GM19468 (cell line): ENCODE measurements around the gene KLF11.

ENCODE experiments used
- ATAC-seq: cut with Tn5 transposase; IDR thresholded peaks from one replicate; pipeline ENCODE4 v1.9.1; 2021; ENCODE audit warnings: mild to moderate bottlenecking, moderate library complexity, moderate number of reproducible peaks; ENCODE audit not compliant: unreplicated experiment; ENCODE audit errors: extremely low read depth

Gene KLF11

DNA sequence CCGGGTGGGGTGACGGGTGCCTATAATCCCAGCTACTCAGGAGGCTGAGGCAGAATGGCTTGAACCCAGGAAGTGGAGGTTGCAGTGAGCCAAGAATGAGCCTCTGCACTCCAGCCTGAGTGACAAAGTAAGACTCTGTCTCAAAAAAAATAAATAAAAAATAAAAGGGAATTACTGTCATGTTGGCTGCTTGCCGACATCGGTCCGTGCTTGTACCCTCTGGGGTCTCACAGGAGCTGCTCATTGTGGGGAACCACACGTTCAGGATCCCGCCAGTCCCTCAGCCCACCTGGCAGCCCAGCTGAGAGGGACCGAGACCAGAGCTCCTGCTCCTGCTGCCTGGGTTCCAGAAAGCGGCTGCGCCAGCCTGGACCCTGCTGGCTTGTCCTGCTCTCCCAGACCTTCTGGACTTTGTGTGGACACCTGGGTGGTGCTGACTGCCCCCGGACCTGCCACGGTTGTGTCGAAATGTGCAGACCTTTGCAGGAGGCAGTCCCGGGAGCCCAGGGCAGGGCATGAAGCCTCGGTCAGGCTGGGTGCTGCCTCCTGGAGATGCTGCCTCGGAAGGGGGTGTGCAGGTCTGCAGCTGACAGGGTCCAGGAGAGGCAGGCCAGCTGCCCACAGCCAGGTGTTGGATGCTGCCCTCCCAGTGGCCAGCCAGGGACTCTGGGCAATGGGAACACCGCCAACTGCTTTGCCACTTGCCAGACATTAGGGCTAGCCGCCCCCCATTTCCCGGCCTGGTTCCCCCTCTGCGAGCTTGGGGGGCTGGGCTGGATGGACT is 16.4 kb downstream of the KLF11 start:
- ATAC-seq, result no peak

DNA sequence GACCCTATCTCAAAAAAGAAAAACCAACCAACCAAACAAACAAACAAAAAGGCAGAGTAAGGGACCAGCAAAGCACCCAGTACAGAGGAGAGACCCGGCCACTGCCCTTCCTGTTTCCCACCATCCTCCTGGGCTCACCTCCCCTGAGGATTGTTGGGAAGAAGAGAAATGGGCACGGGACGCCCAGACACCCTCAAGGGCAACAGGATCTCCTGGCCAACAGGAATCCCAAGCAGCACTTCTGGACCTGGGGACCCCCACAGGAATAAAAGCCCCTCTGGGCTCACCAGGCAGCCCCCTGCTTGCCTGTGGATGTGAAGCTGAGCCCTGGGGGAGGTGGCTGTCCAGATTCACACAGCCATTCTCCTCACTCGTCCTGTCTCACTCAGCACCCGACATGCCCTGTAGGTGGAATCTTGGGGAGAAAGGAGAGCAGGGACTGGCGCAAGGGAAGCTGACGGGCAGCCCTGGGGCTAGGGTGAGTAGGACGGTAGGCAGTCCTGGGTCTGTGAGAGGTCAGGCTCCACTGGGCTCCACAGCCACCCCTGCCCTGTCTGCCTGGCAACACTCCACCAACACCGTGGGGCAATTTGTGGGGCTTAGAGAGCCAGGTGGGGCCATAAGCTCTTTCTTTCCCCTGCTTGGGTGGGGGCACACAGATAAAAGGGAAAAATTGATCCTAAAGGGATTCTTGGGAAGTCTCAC is 18.0 kb downstream of the KLF11 start:
- ATAC-seq, result no peak

DNA sequence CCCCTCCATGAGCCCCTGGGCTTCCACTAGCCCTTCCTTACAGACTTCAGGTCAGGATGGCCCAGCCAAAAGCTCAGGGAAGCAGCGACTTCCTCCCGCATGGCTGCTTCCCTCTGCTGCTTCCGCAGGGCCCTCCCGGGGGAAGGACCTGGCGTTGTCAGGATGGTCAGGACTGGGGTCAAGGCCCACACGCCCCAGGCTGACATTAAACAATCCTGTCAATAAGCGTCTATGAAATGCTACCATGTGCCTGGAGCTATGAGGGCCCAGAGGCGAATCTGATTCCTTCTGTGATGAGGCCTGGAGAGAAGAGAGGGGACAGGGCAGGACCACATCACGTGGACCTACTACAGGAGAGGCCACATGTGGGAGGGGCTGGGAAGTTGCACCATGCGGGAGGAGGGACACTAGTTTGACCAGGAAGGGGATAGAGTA is 19.6 kb downstream of the KLF11 start:
- ATAC-seq, result no peak

DNA sequence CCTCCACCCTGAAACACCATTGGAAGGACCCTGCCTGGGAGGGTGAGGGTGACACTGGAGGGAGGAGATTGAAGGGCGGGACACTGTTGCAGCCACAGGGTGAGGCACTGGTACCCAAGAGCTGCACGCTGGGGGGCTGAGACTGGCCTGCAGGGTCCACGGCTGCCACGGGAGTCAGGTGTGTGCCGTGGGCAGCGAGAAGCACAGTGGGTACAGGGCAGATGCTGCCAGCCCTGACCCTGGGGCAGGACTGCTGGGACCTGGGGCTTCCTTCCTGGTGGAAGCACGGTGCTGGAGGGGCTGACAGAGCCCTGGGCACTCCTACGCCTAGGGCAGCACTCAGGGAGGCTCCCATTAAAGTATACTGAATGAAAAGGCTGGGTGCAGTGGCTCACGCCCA is 20.2 kb downstream of the KLF11 start:
- no peak for ATAC-seq

DNA sequence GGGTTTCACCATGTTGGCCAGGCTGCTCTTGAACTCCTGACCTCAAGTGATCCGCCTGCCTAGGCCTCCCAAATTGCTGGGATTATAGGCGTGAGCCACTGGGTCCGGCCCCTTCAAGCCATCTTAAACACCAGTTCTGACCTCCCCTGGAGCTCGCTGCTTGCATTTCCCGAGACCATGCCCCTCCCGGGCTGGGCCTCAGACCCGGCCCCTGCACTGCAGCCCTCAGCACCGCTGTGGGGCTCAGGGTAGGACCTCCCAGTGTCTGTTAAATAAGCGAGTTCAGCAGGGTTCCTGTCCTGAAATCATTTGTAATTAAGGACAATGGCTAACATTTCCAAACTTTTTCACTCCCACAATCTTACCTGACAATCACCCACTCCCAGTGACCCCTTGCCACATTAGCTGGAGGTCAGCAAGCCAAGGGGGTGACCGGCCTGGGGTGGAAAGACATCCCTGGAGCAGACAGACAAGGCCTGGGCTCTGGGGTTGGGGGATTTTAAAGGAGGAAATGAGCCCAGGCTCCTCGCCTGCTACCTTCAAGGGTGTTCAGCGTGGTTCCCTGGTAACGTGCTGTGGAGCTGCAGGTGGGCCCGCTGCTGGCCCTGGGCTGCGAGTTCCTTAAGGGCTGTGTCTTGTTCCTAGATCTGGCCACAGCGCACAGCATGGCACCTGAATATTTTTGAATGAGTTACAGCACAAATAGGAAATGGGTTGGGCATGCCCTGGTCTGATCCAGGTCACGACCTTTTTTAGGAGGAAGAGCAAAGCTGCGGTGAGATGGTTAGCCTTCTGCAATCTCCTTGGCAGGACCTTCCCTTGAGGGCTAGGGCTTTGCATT is 21.8 kb downstream of the KLF11 start:
- ATAC-seq, result no peak

DNA sequence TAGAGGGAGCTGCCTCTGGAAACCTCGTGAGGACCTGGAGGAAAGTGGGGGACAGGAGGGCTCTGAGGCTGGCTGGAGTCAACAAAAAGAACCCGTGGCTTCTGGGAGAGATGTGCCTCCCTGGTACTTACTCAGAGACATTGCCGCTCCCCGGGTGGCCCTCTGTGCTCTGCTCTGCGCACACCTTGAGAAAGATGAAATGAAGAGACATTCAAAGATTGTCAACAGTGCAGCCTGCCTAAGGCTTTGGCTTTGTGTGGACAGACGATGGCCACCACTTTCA is 22.4 kb downstream of the KLF11 start:
- no peak for ATAC-seq

DNA sequence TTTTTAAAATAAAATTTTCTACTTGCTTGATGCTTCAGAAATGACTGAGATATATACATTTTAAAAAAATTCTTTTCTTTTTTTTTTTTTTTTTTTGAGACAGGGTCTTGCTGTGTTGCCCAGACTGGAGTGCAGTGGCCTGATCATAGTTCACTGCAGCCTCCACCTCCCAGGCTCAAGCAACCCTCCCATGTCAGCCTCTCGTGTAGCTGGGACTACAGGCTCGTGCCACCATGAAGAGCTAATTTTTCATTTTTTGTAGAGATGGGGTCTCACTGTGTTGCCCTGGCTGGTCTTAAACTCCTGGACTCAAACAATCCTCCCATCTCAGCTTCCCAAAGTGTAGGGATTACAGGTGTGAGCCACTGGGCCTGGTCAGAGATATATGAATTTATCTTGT is 24.0 kb downstream of the KLF11 start:
- ATAC-seq, result no peak

DNA sequence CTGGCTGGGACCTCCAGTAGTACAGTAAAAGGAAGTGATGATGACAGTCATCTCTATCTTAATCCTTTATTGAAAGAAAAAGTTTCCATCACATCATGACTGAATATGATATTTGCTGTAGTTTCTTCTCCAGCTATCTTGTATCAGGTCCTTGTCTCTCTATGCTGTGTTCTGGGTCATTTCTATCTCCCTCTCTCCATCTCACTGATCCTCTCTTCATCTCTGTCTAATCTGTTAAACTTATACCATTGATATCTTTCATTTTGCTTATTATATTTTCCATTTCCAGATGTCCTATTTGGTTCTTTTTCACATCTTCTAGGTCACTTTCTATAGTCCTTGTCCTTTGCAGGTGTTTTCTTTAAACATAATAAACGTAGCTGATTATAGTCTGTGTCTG is 24.5 kb downstream of the KLF11 start:
- ATAC-seq, result no peak

DNA sequence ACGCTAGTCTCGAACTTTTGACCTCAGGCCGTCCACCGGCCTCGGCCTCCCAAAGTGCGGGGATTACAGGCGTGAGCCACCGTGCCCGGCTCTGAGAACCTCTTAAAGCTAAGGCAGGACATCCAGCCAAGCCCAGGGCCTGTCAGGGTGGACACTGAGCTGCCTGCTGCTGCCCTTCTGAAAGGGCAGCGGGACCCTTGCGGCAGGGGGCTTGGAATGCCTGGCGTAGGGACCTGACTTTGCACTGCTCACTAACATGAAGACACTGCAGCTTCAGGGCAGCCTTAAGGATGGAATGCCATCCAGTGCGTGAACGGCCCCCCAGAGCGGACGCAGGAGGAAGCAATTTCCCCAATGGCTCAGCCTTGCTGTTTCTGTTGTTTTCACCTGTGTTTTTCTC is 27.8 kb downstream of the KLF11 start:
- ATAC-seq, result no peak

DNA sequence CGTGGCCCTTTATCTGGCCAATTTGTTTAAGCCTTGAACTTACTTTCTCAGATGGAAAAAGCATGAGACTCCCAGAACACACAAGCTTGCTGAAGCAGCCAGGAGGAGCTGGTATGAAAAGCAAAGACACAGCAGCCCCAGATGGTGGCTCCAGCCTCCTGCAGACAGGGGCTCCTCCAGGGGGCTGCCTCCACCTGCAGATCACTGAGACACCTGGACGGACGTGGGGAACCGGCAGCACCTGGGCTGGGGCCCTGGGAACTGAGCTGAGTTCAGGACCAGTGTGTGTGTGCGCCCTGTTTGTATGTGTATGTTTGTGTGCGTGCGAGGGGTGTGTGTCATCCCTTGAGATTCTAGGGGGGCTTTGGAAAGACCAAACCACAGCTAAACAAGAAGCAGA is 28.2 kb downstream of the KLF11 start:
- no peak for ATAC-seq

DNA sequence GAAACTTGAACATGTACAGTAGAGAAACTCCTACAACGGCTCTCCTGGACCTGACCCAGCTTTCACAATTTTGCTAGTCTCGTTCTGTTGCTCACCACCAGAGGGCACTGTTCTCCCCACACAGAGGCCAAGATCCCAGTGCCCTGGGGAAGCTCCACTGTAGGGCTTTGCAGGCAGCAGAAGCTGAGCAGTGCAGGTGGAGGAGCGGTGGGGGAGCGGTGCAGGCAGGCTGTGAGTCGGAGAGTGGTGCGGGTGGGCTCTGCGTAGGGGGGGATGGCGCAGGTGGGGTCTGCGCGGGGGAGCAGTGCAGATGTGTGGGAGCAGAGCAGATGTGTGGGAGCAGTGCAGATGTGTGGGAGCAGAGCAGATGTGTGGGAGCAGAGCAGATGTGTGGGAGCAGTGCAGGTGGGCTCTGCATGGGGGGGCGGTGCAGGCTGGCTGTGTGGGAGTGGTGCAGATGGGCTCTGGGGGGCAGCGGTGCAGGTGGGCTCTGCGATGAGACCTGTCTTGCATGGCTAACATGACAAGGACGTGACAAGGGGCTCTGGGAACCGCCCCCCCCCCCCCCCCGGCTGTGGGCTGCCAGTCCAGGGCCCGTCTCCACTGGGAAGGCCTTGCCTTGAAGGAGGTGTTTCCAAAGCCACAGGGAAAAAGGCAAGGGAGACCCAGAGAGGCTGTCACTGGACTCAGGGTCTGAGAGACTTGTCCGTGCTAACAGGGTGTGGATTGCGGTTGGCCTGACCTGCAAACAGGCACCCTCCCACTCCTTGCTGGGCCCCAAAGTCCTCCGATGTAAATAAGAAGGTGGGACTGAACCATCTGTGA is 29.5 kb downstream of the KLF11 start:
- no peak for ATAC-seq

DNA sequence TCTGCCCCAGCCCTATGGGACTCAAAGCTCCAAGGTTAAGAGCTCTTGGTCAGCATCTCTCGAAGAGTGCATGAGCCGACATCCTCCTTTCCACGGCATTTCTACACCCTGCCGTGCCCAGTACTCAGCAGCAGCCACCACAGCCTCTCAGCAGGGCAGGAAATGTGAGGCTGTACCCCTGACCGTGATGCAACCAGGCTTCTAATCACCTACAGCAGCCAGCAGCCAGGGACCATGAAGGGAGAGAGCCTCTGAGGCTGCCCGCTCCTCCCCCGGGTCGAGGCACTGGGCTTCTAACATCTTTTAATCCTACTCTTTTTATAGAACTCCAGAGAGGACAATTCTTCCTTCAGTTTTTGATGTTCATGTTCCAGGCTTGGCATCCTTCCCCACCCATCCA is 30.4 kb downstream of the KLF11 start:
- ATAC-seq, result no peak

DNA sequence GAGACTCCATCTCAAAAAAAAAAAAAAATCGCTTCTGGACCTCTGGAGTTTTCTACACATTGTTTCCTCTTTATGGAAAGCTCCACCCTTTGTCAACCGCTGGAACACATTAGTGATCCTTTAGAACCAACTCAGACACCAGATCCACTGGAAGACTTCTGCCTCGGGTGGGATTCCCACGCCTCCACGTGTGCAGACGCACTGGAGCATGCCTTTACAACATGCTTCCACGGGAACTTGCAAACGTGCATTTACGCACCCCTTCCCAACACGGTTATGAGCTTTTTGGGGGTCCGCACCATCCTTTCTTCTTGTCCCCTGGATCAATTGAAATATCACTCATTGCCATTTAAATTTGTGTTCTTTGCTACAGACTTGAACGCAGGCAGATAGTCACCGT is 31.8 kb downstream of the KLF11 start:
- no peak for ATAC-seq

DNA sequence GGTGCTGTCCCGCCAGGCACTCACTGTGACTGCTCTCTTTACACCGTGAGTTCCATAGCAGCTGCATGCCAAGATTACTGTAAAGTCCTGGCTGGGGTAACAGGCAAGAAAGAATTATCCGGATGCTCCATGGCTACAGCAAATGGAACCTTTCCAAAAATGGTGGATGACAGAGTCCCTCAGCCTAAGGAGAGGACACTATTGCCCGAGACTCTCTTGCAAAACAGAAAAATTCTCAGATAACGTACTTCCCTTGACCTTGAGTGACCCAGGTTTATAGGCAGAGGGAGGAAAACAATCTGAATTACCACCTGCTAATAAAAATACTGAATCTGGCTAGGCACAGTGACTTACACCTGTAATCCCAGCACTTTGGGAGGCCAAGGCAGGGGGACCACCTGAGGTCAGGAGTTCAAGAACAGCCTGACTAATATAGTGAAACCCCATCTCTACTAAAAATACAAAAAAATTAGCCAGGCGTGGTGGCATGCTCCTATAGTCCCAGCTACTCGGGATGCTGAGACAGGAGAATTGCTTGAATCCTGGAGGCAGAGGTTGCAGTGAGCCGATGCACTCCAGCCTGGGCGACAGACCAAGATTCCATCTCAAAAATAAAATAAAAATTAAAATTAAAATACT is 32.3 kb downstream of the KLF11 start:
- ATAC-seq, result no peak

DNA sequence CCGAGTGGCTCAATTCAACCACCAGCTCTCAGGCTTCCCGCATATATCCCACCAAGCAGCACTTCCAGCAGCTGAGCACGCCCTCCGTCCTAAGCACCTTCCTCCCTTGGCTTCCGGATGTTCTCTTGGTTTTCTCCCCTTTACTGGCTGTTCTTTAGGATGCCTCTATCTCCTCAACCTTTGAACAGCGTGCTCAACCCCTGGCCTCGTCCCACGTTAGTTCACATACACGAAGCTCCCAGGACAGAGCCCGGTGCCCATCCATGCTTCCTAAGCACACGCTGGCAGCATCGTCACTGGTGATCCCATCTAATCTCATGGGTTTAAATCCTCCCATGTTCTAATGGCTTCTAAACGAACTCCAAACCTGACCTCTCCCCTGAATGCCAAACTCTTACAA is 33.2 kb downstream of the KLF11 start:
- no peak for ATAC-seq

DNA sequence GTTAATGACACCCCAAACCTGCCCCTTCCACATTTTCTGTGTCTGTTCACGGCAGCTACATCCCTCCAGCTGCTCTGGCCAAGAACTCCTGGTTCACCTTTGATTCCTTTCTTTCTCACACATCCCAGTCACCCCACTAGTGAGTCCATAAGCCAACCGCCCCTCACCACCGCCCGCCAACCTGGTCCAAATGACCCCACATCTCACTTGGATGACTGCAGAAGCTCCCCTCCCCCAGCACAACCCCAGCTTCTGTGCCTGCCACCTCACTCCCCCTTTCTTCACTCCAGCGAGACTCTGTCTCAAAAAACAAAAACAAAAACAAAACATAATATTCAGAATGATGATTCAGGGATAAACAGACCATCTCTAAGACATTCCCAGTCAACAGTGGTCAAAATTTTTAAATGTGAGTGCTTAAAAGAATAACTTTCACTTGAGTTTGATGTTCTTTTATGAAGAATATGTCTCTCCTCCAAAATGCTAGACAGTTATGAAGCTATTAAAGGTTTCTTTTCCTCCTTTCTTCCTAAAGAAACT is 33.7 kb downstream of the KLF11 start:
- ATAC-seq, result no peak

DNA sequence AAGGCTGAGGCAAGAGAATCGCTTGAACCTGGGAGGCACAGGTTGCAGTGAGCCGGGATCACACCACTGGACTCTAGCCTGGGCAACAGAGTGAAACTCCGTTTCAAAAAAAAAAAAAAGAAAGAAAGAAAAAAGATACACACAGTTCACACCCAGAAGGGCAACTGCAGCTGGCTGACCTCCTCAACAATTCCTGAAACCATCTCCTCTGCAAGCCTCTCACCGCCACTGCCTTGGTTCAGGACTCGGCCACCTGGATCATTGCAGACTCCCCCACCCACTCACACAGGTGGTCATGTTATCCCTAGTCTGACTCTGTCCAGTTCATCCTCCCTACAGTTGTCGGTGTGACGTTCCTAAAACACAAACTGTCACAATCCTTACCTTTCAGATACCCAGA is 34.7 kb downstream of the KLF11 start:
- no peak for ATAC-seq

DNA sequence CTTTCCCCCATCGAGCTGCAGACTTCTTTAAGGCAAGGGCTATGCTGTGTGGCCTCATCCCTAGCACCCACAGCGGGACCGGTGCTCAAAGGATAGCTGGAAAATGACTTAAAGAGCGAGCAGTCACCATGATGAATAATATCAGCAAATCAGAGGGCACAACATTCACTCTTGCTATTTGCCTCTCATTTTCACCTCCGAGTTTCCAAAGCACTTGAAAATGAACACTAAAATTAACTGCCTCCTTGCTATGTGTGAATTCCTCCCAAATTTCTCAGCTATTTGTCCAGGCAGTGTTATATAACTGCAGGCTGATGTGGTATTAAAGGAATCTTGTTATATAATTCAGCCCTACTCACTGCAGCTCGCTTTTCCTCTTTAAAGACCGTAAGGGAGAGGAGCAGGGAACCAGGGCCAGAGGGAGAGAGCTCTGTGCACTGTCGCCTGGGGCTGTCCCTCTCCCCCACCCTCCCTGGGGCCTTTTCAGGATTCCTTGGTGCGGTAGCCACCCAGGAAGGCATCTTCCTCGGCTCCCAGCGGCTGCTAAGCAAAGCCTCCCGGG is 35.4 kb downstream of the KLF11 start:
- ATAC-seq, result no peak

DNA sequence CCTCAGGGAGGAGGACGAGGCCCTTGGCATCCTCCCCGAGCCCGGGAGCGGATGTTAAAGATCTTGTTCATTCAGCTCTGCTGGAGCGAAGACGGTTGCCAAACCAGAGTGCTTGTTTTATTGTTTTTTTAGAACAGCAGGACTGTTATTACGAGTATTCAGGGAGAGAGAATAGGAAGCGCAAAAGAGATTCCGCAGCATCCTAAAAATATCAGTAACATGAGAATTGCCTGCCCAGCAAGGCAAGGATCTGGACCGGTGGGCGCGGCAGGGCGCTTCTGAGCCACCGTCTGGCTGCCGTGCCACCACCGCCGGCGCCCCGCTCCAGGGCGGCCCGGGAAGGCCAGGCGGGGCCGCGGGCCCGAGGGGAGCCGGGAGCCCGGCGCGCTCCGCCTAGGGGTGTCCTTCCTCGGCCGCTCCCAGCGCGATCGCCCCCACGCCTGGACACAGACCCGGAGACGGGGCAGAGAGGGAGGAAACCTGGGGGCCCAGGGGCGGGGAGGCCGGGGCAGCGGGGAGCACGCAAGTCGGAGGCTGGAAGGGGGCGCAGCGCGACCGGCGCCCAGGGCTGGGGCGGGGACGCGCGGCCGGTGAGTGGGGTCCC is 36.0 kb downstream of the KLF11 start:
- ATAC-seq, result no peak
